Osteocyte (in vitro differentiated cells): Measurements from ENCODE around the gene FNBP1L. TPM values are rescaled to one million over a fixed set of nuclear protein-coding genes. Genes with fewer than 3 reads are reported as not detected.

ENCODE experiments used
- DNase-seq: peaks from one replicate; pipeline ENCODE4 v3.0.0; 2021; ENCODE audit warnings: mixed read lengths; ENCODE audit not compliant: unreplicated experiment; ENCODE audit errors: extremely low spot score
- H3K27ac Mint-ChIP-seq: one replicate; pipeline ENCODE4 v1.8.0; 2021; ENCODE audit warnings: mild to moderate bottlenecking, mixed read lengths; ENCODE audit not compliant: unreplicated experiment
- H3K27me3 Mint-ChIP-seq: one replicate; pipeline ENCODE4 v1.8.0; 2021; ENCODE audit warnings: mixed read lengths; ENCODE audit not compliant: unreplicated experiment
- H3K36me3 Mint-ChIP-seq: one replicate; pipeline ENCODE4 v1.8.0; 2021; ENCODE audit warnings: mixed read lengths; ENCODE audit not compliant: unreplicated experiment
- H3K4me1 Mint-ChIP-seq: one replicate; pipeline ENCODE4 v1.8.0; 2021; ENCODE audit warnings: mixed read lengths; ENCODE audit not compliant: unreplicated experiment
- H3K4me3 Mint-ChIP-seq: one replicate; pipeline ENCODE4 v1.8.0; 2021; ENCODE audit warnings: mild to moderate bottlenecking, moderate library complexity, mixed read lengths; ENCODE audit not compliant: unreplicated experiment
- H3K9me3 Mint-ChIP-seq: one replicate; pipeline ENCODE4 v1.8.0; 2021; ENCODE audit warnings: mixed read lengths; ENCODE audit not compliant: unreplicated experiment
- total RNA-seq: library from RNA; stranded (reverse); gene quantifications from 2 replicates; pipeline ENCODE4 v1.2.1, GENCODE V29; 2021
- TF ChIP-seq, protein P1 (sequence below): fragments of 200-600 bp; sonication (generic); IDR thresholded peaks from 2 replicates; pipeline ENCODE4 v1.5.0; 2021; ENCODE audit warnings: antibody characterized with exemption, mild to moderate bottlenecking, moderate library complexity

FNBP1L gene
- total RNA-seq, 1 donor from 2014 or later, result 63.3 TPM

DNA sequence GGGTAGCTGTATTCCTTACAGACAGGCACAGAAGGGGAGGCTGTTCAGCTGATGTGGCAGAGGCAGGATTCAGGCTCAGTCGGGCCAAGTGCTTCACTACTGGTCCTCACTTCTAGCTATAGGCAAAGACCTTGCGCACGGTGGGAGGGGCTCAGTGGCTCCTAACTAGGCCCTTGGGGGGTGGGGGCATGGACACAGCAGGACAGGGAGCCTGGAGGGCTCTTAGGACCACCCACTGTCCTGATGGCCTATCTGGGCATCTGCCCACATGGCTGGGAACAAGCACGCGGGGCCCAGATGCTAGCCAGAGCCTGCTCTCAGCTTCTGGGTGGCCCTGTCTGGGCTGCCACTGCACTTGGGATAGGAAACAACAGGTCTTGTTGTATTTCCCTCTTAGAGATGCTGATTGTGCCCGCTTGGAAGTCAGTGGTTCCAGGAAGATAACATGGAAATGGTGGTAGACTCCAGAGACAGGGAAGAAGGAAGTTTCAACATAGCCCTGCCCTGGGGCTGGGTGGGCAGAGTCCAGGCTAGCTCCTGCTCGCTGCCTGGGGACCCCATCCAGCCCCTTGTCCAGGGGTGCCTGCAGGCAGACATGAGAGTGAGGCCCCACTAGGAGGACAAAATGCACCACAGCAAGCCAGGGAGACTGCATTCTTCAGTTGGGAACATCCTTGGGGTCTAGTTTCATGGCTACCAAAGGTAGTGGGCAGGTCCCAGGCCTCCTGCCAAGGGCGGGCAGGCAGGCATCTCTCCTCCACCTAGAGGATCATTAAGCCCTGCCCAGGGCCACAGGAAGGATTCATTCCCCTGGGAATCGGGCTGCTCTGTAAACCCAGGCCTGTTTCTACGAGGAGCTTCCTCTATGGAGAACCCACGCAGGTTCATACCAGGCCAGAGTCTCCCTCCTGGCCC lies 131.2 kb downstream of the FNBP1L start:
- TF ChIP-seq, protein P1, sequence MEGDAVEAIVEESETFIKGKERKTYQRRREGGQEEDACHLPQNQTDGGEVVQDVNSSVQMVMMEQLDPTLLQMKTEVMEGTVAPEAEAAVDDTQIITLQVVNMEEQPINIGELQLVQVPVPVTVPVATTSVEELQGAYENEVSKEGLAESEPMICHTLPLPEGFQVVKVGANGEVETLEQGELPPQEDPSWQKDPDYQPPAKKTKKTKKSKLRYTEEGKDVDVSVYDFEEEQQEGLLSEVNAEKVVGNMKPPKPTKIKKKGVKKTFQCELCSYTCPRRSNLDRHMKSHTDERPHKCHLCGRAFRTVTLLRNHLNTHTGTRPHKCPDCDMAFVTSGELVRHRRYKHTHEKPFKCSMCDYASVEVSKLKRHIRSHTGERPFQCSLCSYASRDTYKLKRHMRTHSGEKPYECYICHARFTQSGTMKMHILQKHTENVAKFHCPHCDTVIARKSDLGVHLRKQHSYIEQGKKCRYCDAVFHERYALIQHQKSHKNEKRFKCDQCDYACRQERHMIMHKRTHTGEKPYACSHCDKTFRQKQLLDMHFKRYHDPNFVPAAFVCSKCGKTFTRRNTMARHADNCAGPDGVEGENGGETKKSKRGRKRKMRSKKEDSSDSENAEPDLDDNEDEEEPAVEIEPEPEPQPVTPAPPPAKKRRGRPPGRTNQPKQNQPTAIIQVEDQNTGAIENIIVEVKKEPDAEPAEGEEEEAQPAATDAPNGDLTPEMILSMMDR, result no peak
- no peak overlapping the region for H3K4me3 Mint-ChIP-seq
- H3K27ac Mint-ChIP-seq, result no peak overlapping the region

DNA sequence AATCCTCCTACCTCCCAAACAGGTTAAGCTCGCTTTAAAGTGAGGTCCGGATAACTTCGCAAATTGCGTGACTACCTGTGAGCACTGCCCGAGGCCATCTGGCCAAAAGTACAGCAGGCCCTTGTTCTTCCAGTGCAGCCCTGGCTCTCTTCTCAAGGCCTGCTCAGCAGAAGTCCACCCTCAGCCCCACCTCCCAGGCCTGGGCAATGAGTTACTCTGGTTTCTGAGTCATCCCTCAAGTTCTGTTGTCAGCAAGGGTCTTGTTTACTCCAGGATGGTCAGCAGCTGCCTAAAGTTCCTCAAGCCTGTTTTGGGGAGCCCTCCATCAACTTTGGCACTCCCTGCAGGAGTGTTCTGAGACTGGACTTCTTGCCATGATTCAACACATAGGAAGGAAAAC lies 132.0 kb downstream of the FNBP1L start:
- Mint-ChIP-seq H3K27ac (peak overlapping the region; percentile 63), H3K4me1 (peaks cover 71% of the 10 kb centered on the region), H3K36me3 (peaks cover 13% of the 10 kb centered on the region)

More for the DNA sequence above, 131.2 kb downstream of the FNBP1L start:
- peaks cover 71% of the 10 kb centered on the region for H3K4me1 Mint-ChIP-seq
- no peaks in the 10 kb centered on the region for H3K9me3 Mint-ChIP-seq
- no peaks in the 10 kb centered on the region for H3K27me3 Mint-ChIP-seq
- peaks cover 12% of the 10 kb centered on the region for H3K36me3 Mint-ChIP-seq
- DNase-seq, result no peak

DNA sequence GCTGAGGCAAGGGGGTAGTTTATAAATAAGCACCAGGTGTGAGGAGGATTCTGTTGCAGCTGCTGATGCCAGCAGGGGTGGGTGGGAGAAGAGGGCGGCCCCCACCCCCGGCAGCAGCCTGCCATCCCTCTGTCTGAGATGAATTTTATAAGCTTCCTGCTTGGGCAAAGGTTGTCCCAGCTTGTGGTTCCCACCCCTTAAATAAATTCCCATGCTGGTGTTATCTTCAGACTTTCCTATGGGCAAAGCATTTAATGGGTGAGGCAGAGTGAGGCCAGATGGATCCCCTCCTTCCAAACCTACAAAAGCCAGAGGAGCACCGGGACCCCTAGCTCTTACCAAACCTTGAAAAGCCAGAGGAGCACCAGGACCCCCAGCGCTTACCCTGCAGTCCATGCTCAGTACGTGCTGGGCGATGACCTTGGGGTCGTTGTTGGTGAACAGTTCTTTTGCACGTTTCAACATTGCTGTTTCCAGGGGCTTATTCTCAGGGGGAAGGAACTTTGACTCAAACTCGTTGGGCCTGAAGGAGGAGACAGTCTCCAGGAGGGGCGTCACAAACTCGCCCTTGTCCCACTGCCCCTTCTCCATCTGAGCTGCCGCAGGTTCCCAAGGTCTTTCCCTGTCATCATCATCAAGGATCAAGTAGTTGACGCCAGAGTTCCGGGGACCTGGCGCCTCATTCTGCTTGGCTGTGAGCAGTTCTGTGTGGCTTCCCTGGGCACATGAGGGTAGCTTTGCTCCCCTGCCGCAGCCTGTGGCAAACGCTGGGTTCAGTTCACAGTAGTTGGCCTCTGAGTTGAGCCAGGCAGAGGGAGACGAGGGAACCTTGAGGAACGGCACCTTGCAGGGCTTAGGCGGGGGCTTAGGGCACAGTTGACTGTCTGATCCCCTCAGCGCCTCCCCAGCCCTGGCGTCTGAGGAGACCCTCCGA lies 134.3 kb downstream of the FNBP1L start:
- Mint-ChIP-seq H3K4me1 (peaks cover 57% of the 10 kb centered on the region), H3K4me3 (no peak overlapping the region), H3K27ac (peak overlapping the region; percentile 47), H3K9me3 (no peaks in the 10 kb centered on the region), H3K27me3 (no peaks in the 10 kb centered on the region), H3K36me3 (peaks cover 11% of the 10 kb centered on the region)
- DNase-seq, result no peak
- TF ChIP-seq, protein P1, result no peak

More for the DNA sequence above, 132.0 kb downstream of the FNBP1L start:
- H3K4me3 Mint-ChIP-seq, result no peak overlapping the region
- no peaks in the 10 kb centered on the region for H3K9me3 Mint-ChIP-seq
- no peak for DNase-seq
- TF ChIP-seq, protein P1, result no peak
- H3K27me3 Mint-ChIP-seq, result no peaks in the 10 kb centered on the region

DNA sequence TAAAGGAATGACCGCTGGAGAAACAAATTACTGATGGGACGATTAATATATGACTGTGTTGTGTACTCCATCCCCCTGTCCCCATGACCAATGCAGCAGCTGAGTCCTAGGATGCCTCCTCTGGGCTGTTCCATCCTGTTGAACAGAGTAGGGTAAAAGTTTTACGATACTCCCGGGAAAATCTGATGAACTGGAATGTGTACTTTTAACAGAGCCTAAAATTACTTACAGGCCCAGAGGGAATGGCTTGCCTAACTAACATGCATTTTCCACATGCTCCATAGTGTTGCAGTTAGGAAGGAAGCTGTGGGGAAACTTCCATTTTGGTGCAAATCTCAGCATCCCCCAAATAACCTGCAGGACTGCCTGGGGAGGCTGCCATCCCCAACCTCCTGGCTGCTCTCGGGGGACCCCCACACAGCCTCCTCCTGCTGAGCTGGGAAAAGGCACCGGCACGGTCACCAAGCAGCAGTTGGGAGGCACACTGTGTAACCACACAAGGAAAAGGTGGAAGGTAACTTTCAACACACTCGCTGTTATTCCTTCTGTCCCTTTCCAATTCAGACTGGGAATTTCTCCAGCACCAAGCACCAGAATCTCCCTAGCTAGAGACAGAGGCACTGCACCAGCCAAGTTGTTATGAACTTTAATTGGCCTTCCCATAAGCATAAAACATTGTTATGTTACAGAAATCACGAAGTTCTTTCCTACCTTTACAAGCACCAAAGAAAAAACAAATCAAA lies 136.5 kb downstream of the FNBP1L start:
- Mint-ChIP-seq H3K4me3 (no peak overlapping the region), H3K9me3 (no peaks in the 10 kb centered on the region), H3K27ac (peak overlapping the region; percentile 71)

More for the DNA sequence above, 136.5 kb downstream of the FNBP1L start:
- TF ChIP-seq, protein P1, result no peak
- Mint-ChIP-seq H3K36me3 (peaks cover 23% of the 10 kb centered on the region), H3K27me3 (no peaks in the 10 kb centered on the region), H3K4me1 (peaks cover 46% of the 10 kb centered on the region)
- DNase-seq, result no peak
